Stimulated activated naive CD8-positive, alpha-beta T cell treated with anti-CD3 and anti-CD28 coated beads, Interleukin-15, amount 100 ng/mL, for 72 hours (primary cell): ENCODE results near the gene SPSB2.
"Not testable (repeated sequence)": the region's sequence is repeated elsewhere in the genome, so short reads cannot be mapped to it uniquely, and the experiment has no call there.

Experiments
- ATAC-seq: fragments of 150-1000 bp; cut with Tn5 transposase; 2 replicates; pipeline ENCODE4 v1.10.0; 2021; ENCODE audit warnings: mild to moderate bottlenecking, moderate library complexity
- DNase-seq, 2 donors: peaks; one replicate each; pipeline ENCODE4 v3.0.0; 2021 to 2022
- H3K27ac Mint-ChIP-seq, 2 donors: one replicate each; pipeline ENCODE4 v1.8.0; 2022; ENCODE audit warnings: mild to moderate bottlenecking in 2 of 2, mixed read lengths in 2 of 2, moderate library complexity in 2 of 2
- H3K27me3 Mint-ChIP-seq: one replicate; pipeline ENCODE4 v1.8.0; 2022; ENCODE audit warnings: mixed read lengths
- H3K4me1 Mint-ChIP-seq: one replicate; pipeline ENCODE4 v1.8.0; 2022; ENCODE audit warnings: mild to moderate bottlenecking, mixed read lengths
- H3K4me3 Mint-ChIP-seq, 2 donors: one replicate each; pipeline ENCODE4 v1.8.0; 2022; ENCODE audit warnings: mild to moderate bottlenecking in 2 of 2, mixed read lengths in 2 of 2, moderate library complexity in 1 of 2
- H3K9me3 Mint-ChIP-seq, 2 donors: one replicate each; pipeline ENCODE4 v1.8.0; 2022; ENCODE audit warnings: mixed read lengths in 2 of 2

SPSB2 gene

GRCh38 chr12:6887460-6887859 is 14.4 kb upstream of the SPSB2 start:
- Mint-ChIP-seq H3K9me3 (no peaks in the 10 kb centered on the region), H3K27ac (no peak overlapping the region), H3K27me3 (no peaks in the 10 kb centered on the region)

GRCh38 chr12:6886206-6886999 is 13.3 kb upstream of the SPSB2 start:
- not testable (repeated sequence) for DNase-seq, H3K4me3 Mint-ChIP-seq, ATAC-seq, H3K27me3 Mint-ChIP-seq, H3K27ac Mint-ChIP-seq, H3K9me3 Mint-ChIP-seq
- peaks cover 16% of the 10 kb centered on the region for H3K4me1 Mint-ChIP-seq

More at GRCh38 chr12:6887460-6887859, 14.4 kb upstream of the SPSB2 start:
- Mint-ChIP-seq H3K4me1 (peaks cover 26% of the 10 kb centered on the region), H3K4me3 (no peak overlapping the region)
- ATAC-seq = no peak
- DNase-seq = no peak

GRCh38 chr12:6884539-6884938 is 11.4 kb upstream of the SPSB2 start:
- Mint-ChIP-seq H3K27ac (no peak overlapping the region), H3K4me1 (no peaks in the 10 kb centered on the region), H3K4me3 (no peak overlapping the region), H3K9me3 (no peaks in the 10 kb centered on the region), H3K27me3 (no peaks in the 10 kb centered on the region)
- ATAC-seq (no peak), DNase-seq (no peak)

GRCh38 chr12:6883683-6884082 is 10.6 kb upstream of the SPSB2 start:
- H3K27ac Mint-ChIP-seq = no peak overlapping the region
- ATAC-seq = no peak
- H3K27me3 Mint-ChIP-seq = no peaks in the 10 kb centered on the region
- no peak overlapping the region for H3K4me3 Mint-ChIP-seq
- DNase-seq = no peak
- H3K9me3 Mint-ChIP-seq = no peaks in the 10 kb centered on the region
- no peaks in the 10 kb centered on the region for H3K4me1 Mint-ChIP-seq

GRCh38 chr12:6883252-6883651 is 10.1 kb upstream of the SPSB2 start:
- Mint-ChIP-seq H3K4me3 (no peak overlapping the region), H3K9me3 (no peaks in the 10 kb centered on the region), H3K27ac (no peak overlapping the region), H3K27me3 (no peaks in the 10 kb centered on the region), H3K4me1 (no peaks in the 10 kb centered on the region)
- ATAC-seq = no peak
- DNase-seq = no peak

GRCh38 chr12:6879824-6880223 is 6.7 kb upstream of the SPSB2 start:
- not testable (repeated sequence) for H3K27ac Mint-ChIP-seq, DNase-seq, H3K4me3 Mint-ChIP-seq, ATAC-seq, H3K27me3 Mint-ChIP-seq, H3K4me1 Mint-ChIP-seq, H3K9me3 Mint-ChIP-seq

- DNase-seq, H3K9me3 Mint-ChIP-seq, ATAC-seq, H3K27me3 Mint-ChIP-seq: not testable (repeated sequence)
- Mint-ChIP-seq H3K4me3 (peak overlapping the region; percentile 93 to 97), H3K4me1 (peaks cover 62% of the 10 kb centered on the region), H3K27ac (peak overlapping the region; percentile 61 to 96)
Measured at GRCh38 chr12:6874015-6874368, 889 bp upstream of the SPSB2 start.

GRCh38 chr12:6872073-6873048 is 742 bp downstream of the SPSB2 start:
- Mint-ChIP-seq H3K27me3 (no peaks in the 10 kb centered on the region), H3K27ac (peak overlapping the region; percentile 93 to 94), H3K9me3 (no peaks in the 10 kb centered on the region), H3K4me1 (peaks cover 70% of the 10 kb centered on the region), H3K4me3 (peak overlapping the region; percentile 93 to 97)
- peak; percentile 89 to 90 for DNase-seq
- peak; percentile 48 for ATAC-seq

GRCh38 chr12:6871052-6871957 is 1.8 kb downstream of the SPSB2 start:
- H3K9me3 Mint-ChIP-seq = no peaks in the 10 kb centered on the region
- no peak for ATAC-seq
- H3K4me3 Mint-ChIP-seq = peak overlapping the region; percentile 93 to 97
- peak in 1 of 2 donors; percentile 41 for DNase-seq
- no peaks in the 10 kb centered on the region for H3K27me3 Mint-ChIP-seq
- H3K27ac Mint-ChIP-seq = peak overlapping the region; percentile 85 to 93
- H3K4me1 Mint-ChIP-seq = peaks cover 77% of the 10 kb centered on the region

- not testable (repeated sequence) for H3K27ac Mint-ChIP-seq, H3K9me3 Mint-ChIP-seq, ATAC-seq, H3K27me3 Mint-ChIP-seq, DNase-seq
- peaks cover 79% of the 10 kb centered on the region for H3K4me1 Mint-ChIP-seq
- H3K4me3 Mint-ChIP-seq = peak overlapping the region; percentile 31 to 39
Measured at GRCh38 chr12:6870304-6870703, 2.8 kb downstream of the SPSB2 start.

GRCh38 chr12:6869049-6870021 is 3.8 kb downstream of the SPSB2 start:
- no peaks in the 10 kb centered on the region for H3K9me3 Mint-ChIP-seq
- H3K27me3 Mint-ChIP-seq = no peaks in the 10 kb centered on the region
- ATAC-seq = no peak
- peak; percentile 82 to 84 for DNase-seq
- peak overlapping the region; percentile 4 to 70 for H3K27ac Mint-ChIP-seq
- H3K4me3 Mint-ChIP-seq = peak overlapping the region; percentile 96
- H3K4me1 Mint-ChIP-seq = peaks cover 73% of the 10 kb centered on the region

GRCh38 chr12:6868211-6869048 is 4.7 kb downstream of the SPSB2 start:
- peak overlapping the region; percentile 88 to 93 for H3K27ac Mint-ChIP-seq
- peak in 1 of 2 donors; percentile 8 for DNase-seq
- peak overlapping the region; percentile 96 for H3K4me3 Mint-ChIP-seq
- H3K4me1 Mint-ChIP-seq = peaks cover 66% of the 10 kb centered on the region
- H3K9me3 Mint-ChIP-seq = no peaks in the 10 kb centered on the region
- ATAC-seq = peak; percentile 6
- no peaks in the 10 kb centered on the region for H3K27me3 Mint-ChIP-seq

- H3K4me1 Mint-ChIP-seq = peaks cover 59% of the 10 kb centered on the region
- DNase-seq (peak; percentile 82), ATAC-seq (peak; percentile 78)
Measured at GRCh38 chr12:6867413-6868210, 5.5 kb downstream of the SPSB2 start, which contains the start of gene TPI1. TSS of gene TPI1 (plus strand) at chr12:6867531. CDS start at chr12:6867567, 36 bp downstream.

More at GRCh38 chr12:6867413-6868210, 5.5 kb downstream of the SPSB2 start, which contains the start of gene TPI1:
- H3K27me3 Mint-ChIP-seq = no peaks in the 10 kb centered on the region
- peak within 1 kb of the TSS; percentile 94 to 98 for H3K27ac Mint-ChIP-seq
- no peaks in the 10 kb centered on the region for H3K9me3 Mint-ChIP-seq
- H3K4me3 Mint-ChIP-seq = peak within 1 kb of the TSS; percentile 96
